HEK293 (cell line): ENCODE measurements around the gene SURF2.

Experiments
- CTCF ChIA-PET: fragments of 350-600 bp; formaldehyde crosslinking; extraction: SDS; loops from one replicate; lab custom pipeline; 2021; ENCODE audit warnings: antibody characterized with exemption; lab: Yijun Ruan, JAX
- POLR2A ChIA-PET: fragments of 300-600 bp; formaldehyde crosslinking; extraction: SDS; loops from one replicate; lab custom pipeline; 2020; ENCODE audit warnings: antibody characterized with exemption, inconsistent platforms; lab: Yijun Ruan, JAX
- H3K27ac ChIP-seq: fragments of 200-500 bp; sonication (Bioruptor generic); 2 replicates; pipeline ENCODE4 v1.5.1; 2014; ENCODE audit warnings: low read depth, low read length, control low read depth, inconsistent platforms; ENCODE audit errors: extremely low read depth
- H3K36me3 ChIP-seq, 2 experiments: fragments of 200-500 bp in 1 of 2; sonication (Bioruptor generic) in 1 of 2; 1 replicate in 1 of 2; 2 replicates in 1 of 2; pipeline ENCODE4 v1.5.1; 2014 to 2017; ENCODE audit warnings: inconsistent platforms in 2 of 2, low read length in 2 of 2; ENCODE audit not compliant: control insufficient read depth in 2 of 2, insufficient read depth in 1 of 2
- H3K4me1 ChIP-seq: fragments of 200-500 bp; sonication (Bioruptor generic); 2 replicates; pipeline ENCODE4 v1.5.1; 2014; ENCODE audit warnings: mild to moderate bottlenecking, low read length, inconsistent platforms; ENCODE audit not compliant: control insufficient read depth, insufficient read depth
- H3K4me3 ChIP-seq: 2 replicates; pipeline ENCODE4 v1.5.1; 2011; ENCODE audit warnings: low read depth, mild to moderate bottlenecking, control low read depth, low read length, moderate library complexity
- H3K9me3 ChIP-seq: fragments of 200-500 bp; sonication (Bioruptor generic); 2 replicates; pipeline ENCODE4 v1.5.1; 2014; ENCODE audit warnings: low read depth, low read length, inconsistent platforms; ENCODE audit not compliant: control insufficient read depth, insufficient read depth
- AEBP2 ChIP-seq: fragments of 450-650 bp; formaldehyde crosslinking; IDR thresholded peaks from 2 replicates; pipeline ENCODE4 v1.5.1; 2016; ENCODE audit warnings: missing biosample characterization, missing genetic modification characterization, borderline replicate concordance
- BCL6B ChIP-seq: fragments of 450-650 bp; formaldehyde crosslinking; IDR thresholded peaks from 2 replicates; pipeline ENCODE4 v1.5.1; 2017; ENCODE audit warnings: missing biosample characterization, missing genetic modification characterization
- RBAK ChIP-seq: fragments of 450-650 bp; formaldehyde crosslinking; IDR thresholded peaks from 2 replicates; pipeline ENCODE4 v1.5.1; 2016; ENCODE audit warnings: missing biosample characterization, missing genetic modification characterization
- SCRT2 ChIP-seq: fragments of 450-650 bp; formaldehyde crosslinking; IDR thresholded peaks from 2 replicates; pipeline ENCODE4 v1.5.1; 2016; ENCODE audit warnings: missing biosample characterization, missing genetic modification characterization
- ZBTB6 ChIP-seq: fragments of 450-650 bp; formaldehyde crosslinking; IDR thresholded peaks from 2 replicates; pipeline ENCODE4 v1.5.1; 2017; ENCODE audit warnings: missing biosample characterization, missing genetic modification characterization
- ZBTB7A ChIP-seq: fragments of 450-650 bp; formaldehyde crosslinking; IDR thresholded peaks from 2 replicates; pipeline ENCODE4 v1.5.1; 2016; ENCODE audit warnings: low read depth, missing biosample characterization, missing genetic modification characterization
- ZFP37 ChIP-seq: fragments of 450-650 bp; formaldehyde crosslinking; IDR thresholded peaks from 2 replicates; pipeline ENCODE4 v1.5.1; 2016; ENCODE audit warnings: missing biosample characterization, missing genetic modification characterization
- ZIC2 ChIP-seq: fragments of 450-650 bp; formaldehyde crosslinking; IDR thresholded peaks from 2 replicates; pipeline ENCODE4 v1.5.1; 2016; ENCODE audit warnings: missing biosample characterization, missing genetic modification characterization
- ZNF26 ChIP-seq: fragments of 450-650 bp; formaldehyde crosslinking; IDR thresholded peaks from 2 replicates; pipeline ENCODE4 v1.5.1; 2016; ENCODE audit warnings: missing biosample characterization, missing genetic modification characterization
- ZNF335 ChIP-seq: fragments of 450-650 bp; formaldehyde crosslinking; conservative IDR thresholded peaks from 2 replicates; pipeline ENCODE4 v1.5.1; 2016; ENCODE audit warnings: missing biosample characterization, missing genetic modification characterization
- ZNF366 ChIP-seq: fragments of 450-650 bp; formaldehyde crosslinking; conservative IDR thresholded peaks from 2 replicates; pipeline ENCODE4 v1.5.1; 2016; ENCODE audit warnings: missing biosample characterization, missing genetic modification characterization
- ZNF426 ChIP-seq: fragments of 450-650 bp; formaldehyde crosslinking; IDR thresholded peaks from 2 replicates; pipeline ENCODE4 v1.5.1; 2017; ENCODE audit warnings: missing biosample characterization, missing genetic modification characterization, mild to moderate bottlenecking, inconsistent platforms, moderate library complexity
- ZNF585B ChIP-seq: fragments of 450-650 bp; formaldehyde crosslinking; IDR thresholded peaks from 2 replicates; pipeline ENCODE4 v1.5.1; 2016; ENCODE audit warnings: missing biosample characterization, missing genetic modification characterization
- ZNF76 ChIP-seq: fragments of 450-650 bp; formaldehyde crosslinking; IDR thresholded peaks from 2 replicates; pipeline ENCODE4; 2016; ENCODE audit warnings: low read depth, missing biosample characterization, missing genetic modification characterization, borderline replicate concordance
- ZNF837 ChIP-seq: fragments of 450-650 bp; formaldehyde crosslinking; IDR thresholded peaks from 2 replicates; pipeline ENCODE4 v1.5.1; 2016; ENCODE audit warnings: missing biosample characterization, missing genetic modification characterization

The SURF2 gene

DNA sequence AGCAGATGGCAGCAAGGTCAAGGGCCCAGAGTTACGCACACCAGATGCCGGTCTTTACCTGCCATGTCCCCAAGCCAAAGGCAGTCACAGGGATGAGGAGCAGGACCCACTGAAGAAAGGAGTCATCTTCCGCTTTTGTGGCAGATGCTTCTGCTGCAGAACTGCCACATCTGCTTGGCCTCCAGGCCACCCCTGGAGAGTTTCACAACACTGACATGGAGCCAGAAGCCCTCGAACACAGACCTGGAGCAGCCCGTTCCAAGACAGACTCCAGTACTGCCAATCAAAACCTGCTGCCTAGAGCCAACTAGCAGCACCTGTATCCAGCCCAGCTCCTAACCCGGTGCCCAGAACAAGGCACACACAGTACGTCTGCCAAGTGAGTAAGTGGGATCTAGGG is 1.6 kb upstream of the SURF2 start (continued):
- peak; percentile 96 for TF ChIP-seq ZBTB6
- no peak for TF ChIP-seq ZNF76

DNA sequence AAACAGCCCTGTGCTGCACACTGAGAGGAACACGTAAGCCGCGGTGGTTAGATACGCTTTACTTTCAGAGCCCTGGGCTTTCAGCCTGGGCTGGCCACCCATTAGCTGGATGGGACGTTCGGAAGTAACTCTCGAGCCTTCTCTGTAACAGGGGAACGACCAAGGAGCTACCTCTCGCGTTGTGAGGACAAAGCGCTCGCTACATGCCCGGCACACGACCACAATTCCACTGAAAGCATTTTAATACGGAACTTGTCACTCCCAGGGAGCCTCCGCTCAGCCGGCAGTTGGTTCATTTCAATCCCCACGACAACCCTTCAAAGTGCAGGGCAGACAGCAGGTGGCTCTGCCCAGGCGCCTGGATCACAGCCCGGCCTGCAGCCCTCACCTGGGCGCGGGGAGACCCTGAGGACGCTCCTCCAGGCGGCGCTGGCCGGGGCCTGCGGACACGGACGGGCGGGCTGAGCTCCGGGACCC is 431 bp upstream of the SURF2 start:
- ChIA-PET POLR2A (interaction anchor here (0.8 to 6.6 kb wide), 10 partner anchors 7 to 326 kb away, joined by 4 to 89 read pairs (median 5); partner anchors contain the start of genes CACFD1, GTF3C5, MED22 and RPL7A), CTCF (interaction anchor here (0.6 to 2.7 kb wide), 11 partner anchors 8 to 408 kb away, joined by 3 to 13 read pairs (median 3); partner anchors contain the start of gene SLC2A6)
- Histone ChIP-seq H3K9me3 (no peaks in the 10 kb centered on the region), H3K36me3 (peaks cover 11 to 76% of the 10 kb centered on the region in 2 experiments), H3K4me3 (peak overlapping the region; percentile 83), H3K4me1 (no peaks in the 10 kb centered on the region), H3K27ac (peak overlapping the region; percentile 43; the same call in 1 of the 2 replicates)
- TF ChIP-seq ZNF426 (tag by site-specific recombination) (no peak), ZNF26 (tag by site-specific recombination) (no peak), ZBTB7A (tag by site-specific recombination) (no peak), ZNF76 (peak; percentile 62; the same call in 1 of the 2 replicates), ZNF837 (tag by site-specific recombination) (no peak), ZIC2 (tag by site-specific recombination) (peak; percentile 23; the same call in 1 of the 2 replicates), ZNF585B (no peak), ZNF335 (tag by site-specific recombination) (0 out of 2 replicates have a peak, but pooled peaks have one; percentile 3), AEBP2 (tag by site-specific recombination) (no peak), ZNF366 (tag by site-specific recombination) (no peak), RBAK (tag by site-specific recombination) (no peak), ZFP37 (tag by site-specific recombination) (peak; percentile 19; the same call in 1 of the 2 replicates), BCL6B (no peak)

GRCh38 chr9:133357656-133358055 is 1.3 kb downstream of the SURF2 start:
- Histone ChIP-seq H3K4me1 (no peaks in the 10 kb centered on the region), H3K27ac (no peak overlapping the region), H3K36me3 (peaks cover 3 to 76% of the 10 kb centered on the region in 2 experiments; a peak in 2 of 3 replicates), H3K4me3 (no peak overlapping the region), H3K9me3 (no peaks in the 10 kb centered on the region)
- CTCF ChIA-PET: interaction anchor here (0.5 to 2.7 kb wide), 10 partner anchors 18 to 574 kb away, joined by 3 to 13 read pairs (median 4); partner anchors contain the start of gene CACFD1
- POLR2A ChIA-PET: interaction anchor here (1.0 to 6.6 kb wide), 7 partner anchors 9 to 102 kb away, joined by 3 to 89 read pairs (median 5); partner anchors contain the start of genes MED22 and RPL7A
- no peak for TF ChIP-seq ZNF76
- peak; percentile 83 for TF ChIP-seq SCRT2 (tag by site-specific recombination)
